ENCODE measurements around the gene APBB1.

APBB1 gene

DNA sequence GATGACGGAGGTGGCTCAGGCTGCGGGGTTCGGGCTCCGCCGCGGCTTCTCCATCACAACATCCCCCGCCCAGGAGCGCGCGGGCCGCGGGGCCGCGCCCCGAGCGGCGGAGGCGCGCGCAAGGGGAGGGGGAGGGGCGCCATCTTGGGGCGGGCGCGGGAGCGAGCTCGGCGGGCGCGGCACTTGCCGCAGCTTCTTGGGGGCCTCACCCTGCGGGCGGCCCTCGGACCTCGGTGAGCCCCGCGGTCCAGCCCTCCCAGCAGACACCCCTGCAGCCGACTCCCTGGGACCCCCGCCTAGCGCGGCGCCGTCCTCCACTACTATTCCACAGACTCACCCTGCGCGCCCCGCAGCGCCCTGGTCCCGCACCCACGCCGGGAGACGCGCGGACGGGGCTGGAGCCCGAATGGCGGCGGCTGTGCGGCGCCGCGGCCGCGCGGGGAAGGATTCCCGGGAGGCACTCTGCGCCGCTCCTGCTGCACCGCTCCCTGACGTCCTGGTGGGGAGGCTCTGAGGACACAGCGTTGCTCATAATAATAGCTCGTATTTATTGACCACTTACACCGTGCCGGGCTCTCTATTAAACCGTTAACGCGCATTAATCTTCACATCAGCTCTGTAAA is at the start of gene APBB1:
Gene APBB1, minus strand, starts transcription at position 86 of the 623 bp plus-strand sequence. CDS start 7,747 bp downstream, outside the sequence.
- DNase-seq (ENCODE audit: low read depth in 2 of 2): peak; percentile 10 to 50

GRCh38 chr11:6459099-6459450 is 40.2 kb upstream of the APBB1 start:
- DNase-seq (ENCODE audit: low read depth in 2 of 2): no peak

DNA sequence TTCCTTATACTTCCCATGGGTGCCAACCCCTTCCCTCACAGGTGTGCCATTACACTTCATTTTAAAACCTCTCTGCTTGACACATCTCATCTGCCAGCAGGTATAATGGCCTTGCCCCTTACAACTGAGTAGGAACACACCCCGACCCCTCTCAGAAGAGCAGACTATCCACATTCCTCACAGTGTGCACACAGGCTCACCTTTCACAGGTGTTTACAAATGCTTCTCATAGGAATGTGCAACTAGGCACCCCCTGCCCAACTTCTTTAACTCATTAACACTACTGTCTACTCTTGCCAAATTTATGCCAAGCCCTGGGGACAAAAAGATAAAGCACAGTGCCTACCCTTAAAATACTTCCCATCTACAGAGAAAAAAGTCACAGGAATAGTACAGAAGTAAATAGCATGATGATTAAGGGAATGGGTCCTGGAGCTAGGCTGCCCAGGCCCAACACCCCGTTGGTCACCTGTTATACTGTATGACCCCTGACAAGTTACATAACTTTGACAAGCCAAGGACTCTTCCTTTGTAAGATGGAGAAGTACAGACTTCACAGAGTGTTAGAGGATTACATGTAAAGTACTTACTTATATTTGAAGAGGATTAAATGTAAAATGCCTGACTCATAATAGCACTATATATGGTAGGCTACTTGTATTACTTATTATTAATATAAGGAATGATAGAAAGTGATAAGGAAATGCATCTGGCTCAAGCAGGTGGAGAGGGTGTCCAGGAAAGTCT is 39.6 kb upstream of the APBB1 start:
- no peak for DNase-seq (ENCODE audit: low read depth in 2 of 2)

DNA sequence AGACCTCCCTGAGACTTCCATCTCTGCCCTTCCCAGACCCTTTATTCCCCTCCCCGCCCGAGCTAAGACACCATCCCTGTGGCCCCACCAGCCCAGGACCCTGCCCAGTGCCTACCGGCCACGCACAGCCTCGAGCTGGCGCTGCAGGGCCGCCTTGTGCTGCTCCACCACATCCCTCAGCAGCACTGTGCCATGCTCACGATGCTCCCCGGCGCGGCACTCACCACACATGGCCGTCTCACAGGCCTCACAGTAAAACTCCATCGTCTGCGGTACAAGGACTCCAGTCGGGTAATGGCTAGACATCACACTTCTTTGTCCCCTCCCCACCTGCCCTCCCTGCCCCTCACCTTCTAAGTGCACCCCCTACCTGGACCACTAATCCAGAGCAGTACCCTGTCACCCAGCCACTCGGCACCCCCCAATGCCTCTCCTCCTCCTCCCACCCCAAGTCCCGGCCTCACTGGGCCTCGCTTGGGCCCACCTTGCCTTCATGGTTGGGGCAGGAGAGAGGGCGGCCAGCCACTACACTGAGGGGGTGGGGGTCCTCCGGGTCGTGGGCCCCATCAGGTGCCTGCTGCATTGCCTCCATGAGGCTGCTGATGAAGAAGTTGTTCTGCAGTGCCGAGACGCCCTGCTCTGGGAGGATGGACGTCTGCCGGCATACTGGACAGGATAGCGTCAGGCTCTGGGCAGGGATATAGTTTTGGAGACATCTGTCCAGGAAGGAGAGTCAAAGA is 38.9 kb upstream of the APBB1 start:
- DNase-seq (ENCODE audit: low read depth in 2 of 2): no peak

DNA sequence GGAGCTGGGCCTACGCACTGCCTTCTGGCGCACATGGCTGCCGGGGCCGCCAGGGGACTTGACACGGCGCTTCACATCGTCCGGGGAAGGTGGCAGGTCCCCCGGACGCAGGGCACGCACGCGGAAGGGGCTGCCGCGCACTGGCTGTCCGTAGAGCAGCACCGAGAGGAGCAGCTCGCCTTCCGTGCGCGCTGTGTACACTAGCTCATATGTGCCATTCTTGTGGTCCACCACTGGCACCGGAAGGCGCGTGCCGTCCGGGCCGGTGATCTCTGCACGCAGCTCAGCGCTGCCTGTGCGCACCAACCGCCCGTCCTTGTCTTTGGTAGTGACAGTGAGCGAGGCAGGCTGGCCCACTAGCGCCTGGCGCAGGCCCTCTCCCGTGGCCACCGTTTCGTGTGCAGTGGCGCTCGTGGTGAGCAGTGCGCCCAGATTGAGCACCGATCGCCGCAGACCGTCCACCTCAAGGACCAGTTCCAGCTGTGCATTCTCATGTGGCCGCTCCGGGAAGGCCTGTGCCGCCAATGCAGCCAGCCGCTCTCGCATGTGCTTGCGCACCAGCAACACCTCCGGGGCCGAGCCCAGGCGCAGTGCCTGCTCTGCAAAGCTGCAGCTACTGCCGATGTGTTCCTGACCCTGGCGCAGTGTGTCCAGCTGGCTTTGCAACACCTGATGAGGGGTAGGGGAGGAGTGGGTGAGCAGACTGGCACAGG is 37.6 kb upstream of the APBB1 start:
- DNase-seq (ENCODE audit: low read depth in 2 of 2): no peak

- DNase-seq (ENCODE audit: low read depth in 2 of 2): no peak
These were observed 36.2 kb upstream of the APBB1 start for GRCh38 chr11:6455070-6455469.

DNA sequence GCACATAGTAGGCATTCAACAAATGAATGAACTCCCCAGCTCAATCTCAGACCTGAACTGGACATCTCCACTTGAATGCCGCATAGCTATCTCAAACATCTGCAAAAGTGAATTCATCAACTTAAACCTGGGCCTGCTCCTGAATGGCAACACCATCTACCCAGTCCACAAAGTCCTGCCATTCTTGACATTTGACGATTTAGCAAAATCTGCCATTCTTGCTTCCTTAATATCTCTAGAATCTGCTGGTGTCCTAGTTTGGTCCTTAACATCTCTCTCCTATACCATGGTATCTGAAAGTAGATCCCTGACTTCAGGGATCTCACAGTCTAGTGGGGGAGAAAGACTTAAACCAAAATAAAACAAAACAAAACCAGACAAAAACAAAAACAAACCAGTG is 34.3 kb upstream of the APBB1 start:
- no peak for DNase-seq (ENCODE audit: low read depth in 2 of 2)

- no peak for DNase-seq (ENCODE audit: low read depth in 2 of 2)
These were observed 33.3 kb upstream of the APBB1 start for GRCh38 chr11:6452219-6452618.

GRCh38 chr11:6448574-6448973 is 29.7 kb upstream of the APBB1 start:
- DNase-seq (ENCODE audit: low read depth in 2 of 2): no peak

- peak in 1 of 2 donors; percentile 27 for DNase-seq (ENCODE audit: low read depth in 2 of 2)
These were observed 24.5 kb upstream of the APBB1 start for GRCh38 chr11:6443269-6444003.

- DNase-seq (ENCODE audit: low read depth in 2 of 2): no peak
These were observed 23.5 kb upstream of the APBB1 start for GRCh38 chr11:6442441-6442840.

DNA sequence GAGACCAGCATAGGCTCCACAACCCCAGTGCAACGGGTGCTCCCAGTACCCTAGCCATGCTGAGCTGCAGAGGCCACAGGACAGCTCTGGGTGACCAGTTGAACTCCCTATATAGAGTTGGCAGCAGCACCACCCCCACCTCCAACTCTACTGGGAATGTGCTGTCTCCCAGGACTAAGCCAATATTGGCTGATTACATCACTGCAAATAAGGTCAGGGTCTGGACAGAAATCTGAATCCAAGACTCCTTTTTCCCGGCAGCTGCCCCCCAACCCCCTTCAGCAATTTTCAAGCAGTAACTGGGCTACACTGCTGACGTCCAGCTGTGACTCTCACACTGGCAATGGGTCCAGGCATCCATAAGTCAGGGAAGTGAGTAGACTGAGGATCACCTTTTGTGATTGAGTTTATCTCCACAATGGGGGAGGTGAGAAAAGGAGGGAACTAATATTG is 22.0 kb upstream of the APBB1 start, which contains the start of gene HPX:
Gene HPX, minus strand, starts transcription at position 82 of the 453 bp plus-strand sequence. Its CDS starts 24 bp downstream, at position 58.
- no peak for DNase-seq (ENCODE audit: low read depth in 2 of 2)

- DNase-seq (ENCODE audit: low read depth in 2 of 2): no peak
These were observed 20.2 kb upstream of the APBB1 start for GRCh38 chr11:6438979-6439571.

DNA sequence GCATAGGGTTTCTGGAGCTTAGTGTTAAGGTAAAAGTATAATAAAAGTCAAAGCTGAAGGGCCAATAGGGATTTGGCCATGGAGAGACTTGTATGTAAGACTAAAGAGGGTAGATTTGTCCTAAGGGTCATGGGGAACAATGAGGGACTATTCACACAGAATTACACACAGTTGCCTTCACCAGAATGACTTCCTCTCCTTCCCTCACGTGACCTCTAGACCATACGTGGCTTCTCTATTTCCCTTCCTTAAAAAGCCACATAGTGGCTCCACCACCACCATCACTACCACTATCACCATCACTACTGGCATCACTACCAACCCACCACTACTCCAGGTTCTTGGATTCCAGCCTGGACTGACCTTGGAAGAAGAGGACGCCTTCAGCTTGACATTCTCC is 19.1 kb upstream of the APBB1 start:
- no peak for DNase-seq (ENCODE audit: low read depth in 2 of 2)

GRCh38 chr11:6437423-6437822 is 18.5 kb upstream of the APBB1 start:
- no peak for DNase-seq (ENCODE audit: low read depth in 2 of 2)

DNA sequence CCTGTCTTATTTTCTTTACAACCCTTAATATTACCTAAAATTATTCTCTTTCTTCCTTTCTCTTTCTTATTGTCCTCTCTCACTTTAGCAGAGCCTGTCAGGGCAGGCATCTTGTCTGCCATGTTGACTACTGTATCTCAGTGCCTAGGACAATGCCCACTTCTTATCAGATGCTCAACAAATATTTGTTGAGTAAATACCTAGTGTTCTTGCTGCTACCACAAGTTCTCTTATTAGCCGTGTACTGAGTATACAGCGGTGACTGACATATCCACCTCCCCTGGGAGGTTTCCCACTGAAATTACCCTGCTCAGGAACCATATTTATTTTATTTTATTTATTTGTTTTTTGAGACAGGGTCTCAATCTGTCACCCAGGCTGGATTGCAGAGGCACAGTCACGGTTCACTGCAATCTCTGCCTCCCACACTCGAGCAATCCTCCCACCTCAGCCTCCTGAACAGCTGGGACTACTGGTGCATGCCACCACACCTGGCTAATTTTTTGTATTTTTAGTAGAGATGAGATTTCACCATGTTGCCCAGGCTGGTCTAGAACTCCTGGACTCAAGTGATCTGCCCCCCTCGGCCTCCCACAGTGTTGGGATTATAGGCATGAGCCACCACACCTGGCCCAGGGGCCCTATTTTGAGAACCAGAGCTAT is 15.2 kb upstream of the APBB1 start:
- DNase-seq (ENCODE audit: low read depth in 2 of 2): no peak

- DNase-seq (ENCODE audit: low read depth in 2 of 2): no peak
These were observed 13.0 kb upstream of the APBB1 start for GRCh38 chr11:6431861-6432260.

DNA sequence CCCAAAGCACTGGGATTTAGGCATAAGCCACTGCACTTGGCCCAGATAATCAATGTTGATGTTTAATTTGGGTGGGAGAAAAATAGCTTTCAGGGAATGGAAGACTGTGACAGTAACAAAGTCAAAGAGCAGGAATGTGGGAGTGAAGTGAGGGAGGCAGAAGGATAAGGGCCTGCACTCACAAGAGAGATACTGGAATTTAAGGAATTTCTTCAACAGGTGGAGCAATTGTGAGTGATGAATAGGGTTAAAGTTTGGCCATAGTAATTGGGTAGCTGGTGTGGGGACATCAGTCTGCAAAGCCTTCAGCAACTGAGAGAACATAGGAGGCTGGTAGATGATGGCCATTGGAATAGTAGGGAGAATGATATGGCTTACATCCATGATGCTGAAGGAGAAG is 8.6 kb upstream of the APBB1 start:
- no peak for DNase-seq (ENCODE audit: low read depth in 2 of 2)

GRCh38 chr11:6420677-6421076 is 1.8 kb upstream of the APBB1 start:
- DNase-seq (ENCODE audit: low read depth in 2 of 2): no peak

GRCh38 chr11:6418557-6419008 is 311 bp downstream of the APBB1 start:
- DNase-seq (ENCODE audit: low read depth in 2 of 2): no peak

Data from stimulated activated CD8-positive, alpha-beta memory T cell treated with anti-CD3 and anti-CD28 coated beads, Interleukin-15, amount 100 ng/mL, for 4 hours (primary cell).